ENCODE results near the gene PTOV1.

- TF ChIP-seq CTCF (IDR thresholded peaks at IDR 0.05; ENCODE audit: low read depth, low read length, poor library complexity, severe bottlenecking) (no peak), EZH2phosphoT487 (IDR thresholded peaks at IDR 0.05; ENCODE audit: borderline replicate concordance, low read length) (no peak)
Measured at GRCh38 chr19:49808711-49809159, 42.2 kb upstream of the PTOV1 start.

All from DOHH2 (cell line).